ENCODE data around the gene PDCD1LG2. TPM values are rescaled to one million over a fixed set of nuclear protein-coding genes. Genes with fewer than 3 reads are reported as not detected.

Gene PDCD1LG2
- total RNA-seq, 2 experiments from 2014 or later: 1.5 to 3.2 TPM

GRCh38 chr9:5554254-5554653, 43.9 kb downstream of the PDCD1LG2 start:
- Mint-ChIP-seq H3K36me3 (peaks cover 36% of the 10 kb centered on the region), H3K27ac (peak overlapping the region; percentile 61), H3K27me3 (no peaks in the 10 kb centered on the region), H3K4me1 (peaks cover 37% of the 10 kb centered on the region), H3K4me3 (no peak overlapping the region), H3K9me3 (ENCODE audit: low read depth) (no peaks in the 10 kb centered on the region)
- ATAC-seq (peak; percentile 54), DNase-seq (no peak)
- CTCF ChIA-PET: interaction anchor here (0.9 kb wide), 1 partner anchor 36 kb away, joined by 3 read pairs; no protein-coding TSS in a partner anchor

DNA sequence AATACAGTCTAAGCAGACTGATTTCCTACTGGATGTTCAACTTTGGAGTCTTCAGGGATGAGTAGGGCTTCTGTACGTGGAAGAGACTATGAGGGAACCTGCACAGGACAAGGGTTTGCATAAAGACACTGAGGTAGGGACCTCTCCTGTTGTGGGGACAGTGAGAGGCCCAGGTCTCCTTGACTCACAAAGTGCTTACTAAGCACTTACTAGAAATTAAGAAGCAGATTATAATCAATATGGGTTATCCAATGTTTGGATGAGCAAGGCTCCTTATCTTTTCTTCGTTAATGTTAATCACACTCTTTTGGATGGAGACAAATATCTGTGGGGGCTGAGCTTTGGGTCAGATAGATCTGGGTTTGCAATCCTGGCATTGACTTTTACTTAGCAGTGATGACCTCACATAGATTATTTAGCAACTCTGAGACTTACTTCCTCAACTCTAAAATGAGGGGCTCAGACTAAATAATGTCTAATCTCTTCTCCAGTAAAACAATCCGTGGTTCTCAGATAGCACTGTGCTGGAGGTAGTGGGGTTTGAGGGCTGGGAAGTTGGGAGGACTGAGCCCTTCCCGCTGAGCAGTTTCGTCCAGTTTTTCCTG, 45.9 kb downstream of the PDCD1LG2 start:
- Mint-ChIP-seq H3K27me3 (no peaks in the 10 kb centered on the region), H3K36me3 (peaks cover 45% of the 10 kb centered on the region), H3K27ac (no peak overlapping the region), H3K4me1 (peaks cover 39% of the 10 kb centered on the region), H3K9me3 (ENCODE audit: low read depth) (no peaks in the 10 kb centered on the region), H3K4me3 (no peak overlapping the region)
- CTCF ChIA-PET: interaction anchor here (1.1 to 1.7 kb wide), 3 partner anchors 44 to 793 kb away, joined by 3 to 4 read pairs (median 3); partner anchors contain the start of gene CD274
- no peak for ATAC-seq
- no peak for DNase-seq

DNA sequence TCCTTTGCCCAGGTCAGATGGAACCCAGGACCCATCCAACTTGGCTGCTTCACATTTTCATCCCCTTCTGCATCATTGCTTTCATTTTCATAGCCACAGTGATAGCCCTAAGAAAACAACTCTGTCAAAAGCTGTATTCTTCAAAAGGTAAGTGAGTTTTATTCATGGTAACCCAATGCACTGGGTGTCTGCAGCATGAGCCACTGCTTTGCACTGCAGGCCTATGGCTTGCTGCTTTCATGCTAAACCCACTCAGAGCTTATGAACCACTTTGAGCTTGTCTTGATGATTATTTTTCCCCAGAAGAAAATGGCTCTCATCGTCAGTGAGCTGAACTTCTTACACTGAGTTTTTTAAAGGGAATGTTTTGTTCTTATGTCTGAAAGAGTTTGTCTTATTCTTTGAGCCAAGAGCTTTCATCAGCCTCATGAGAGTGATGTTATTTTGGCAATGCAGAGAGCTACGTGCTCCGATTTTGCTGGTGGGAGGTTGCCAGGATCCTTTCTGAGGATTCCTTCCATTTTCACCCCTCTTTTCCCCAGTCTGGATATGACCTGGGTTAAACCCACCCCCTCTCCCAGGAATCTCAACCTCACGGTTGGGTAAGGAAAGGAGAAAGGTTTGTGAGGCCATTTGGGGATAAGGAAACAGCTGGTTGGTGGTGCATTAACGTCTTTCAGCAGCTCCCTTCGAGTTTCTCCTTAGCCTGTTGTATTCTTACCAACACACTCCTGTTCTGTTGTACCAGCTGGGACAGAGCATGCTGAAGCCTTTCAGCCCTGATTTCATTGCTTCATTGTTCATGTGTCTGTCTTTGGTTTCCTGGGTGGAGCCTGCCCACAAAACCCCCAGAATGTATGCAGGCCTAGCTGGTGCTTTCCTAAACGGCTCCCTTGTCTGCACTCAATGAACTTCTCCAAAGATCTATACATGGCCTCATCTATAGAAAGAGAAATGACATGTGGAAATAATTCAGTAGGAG, 47.6 kb downstream of the PDCD1LG2 start:
- peaks cover 2% of the 10 kb centered on the region for H3K9me3 Mint-ChIP-seq (ENCODE audit: low read depth)
- peaks cover 39% of the 10 kb centered on the region for H3K4me1 Mint-ChIP-seq
- DNase-seq (peak; percentile 84), ATAC-seq (peak; percentile 84)
- H3K27ac Mint-ChIP-seq: peak overlapping the region; percentile 87
- peaks cover 52% of the 10 kb centered on the region for H3K36me3 Mint-ChIP-seq
- CTCF ChIA-PET: interaction anchor here (1.0 to 2.5 kb wide), 12 partner anchors 10 to 450 kb away, joined by 3 to 13 read pairs (median 4); partner anchors contain the start of genes CD274 and PDCD1LG2
- H3K27me3 Mint-ChIP-seq: no peaks in the 10 kb centered on the region
- peak overlapping the region; percentile 38 for H3K4me3 Mint-ChIP-seq

GRCh38 chr9:5559659-5560058, 49.3 kb downstream of the PDCD1LG2 start:
- peaks cover 2% of the 10 kb centered on the region for H3K9me3 Mint-ChIP-seq (ENCODE audit: low read depth)
- no peaks in the 10 kb centered on the region for H3K27me3 Mint-ChIP-seq
- DNase-seq (no peak), ATAC-seq (no peak)
- H3K36me3 Mint-ChIP-seq: peaks cover 50% of the 10 kb centered on the region
- no peak overlapping the region for H3K27ac Mint-ChIP-seq
- CTCF ChIA-PET: interaction anchor here (1.1 to 1.7 kb wide), 7 partner anchors 11 to 109 kb away, joined by 3 to 6 read pairs (median 3); partner anchors contain the start of gene CD274
- peaks cover 32% of the 10 kb centered on the region for H3K4me1 Mint-ChIP-seq
- H3K4me3 Mint-ChIP-seq: no peak overlapping the region

GRCh38 chr9:5560443-5561100, 50.2 kb downstream of the PDCD1LG2 start:
- peaks cover 29% of the 10 kb centered on the region for H3K4me1 Mint-ChIP-seq
- no peak for ATAC-seq
- H3K9me3 Mint-ChIP-seq (ENCODE audit: low read depth): peaks cover 3% of the 10 kb centered on the region
- CTCF ChIA-PET: interaction anchor here (1.0 to 1.7 kb wide), 5 partner anchors 10 to 111 kb away, joined by 3 to 6 read pairs (median 3); partner anchors contain the start of gene CD274
- peaks cover 51% of the 10 kb centered on the region for H3K36me3 Mint-ChIP-seq
- no peak for DNase-seq
- no peak overlapping the region for H3K4me3 Mint-ChIP-seq
- no peaks in the 10 kb centered on the region for H3K27me3 Mint-ChIP-seq
- no peak overlapping the region for H3K27ac Mint-ChIP-seq

GRCh38 chr9:5561828-5562488, 51.6 kb downstream of the PDCD1LG2 start:
- Mint-ChIP-seq H3K4me1 (peaks cover 26% of the 10 kb centered on the region), H3K4me3 (no peak overlapping the region), H3K9me3 (ENCODE audit: low read depth) (peaks cover 3% of the 10 kb centered on the region), H3K36me3 (peaks cover 46% of the 10 kb centered on the region), H3K27ac (no peak overlapping the region), H3K27me3 (no peaks in the 10 kb centered on the region)
- DNase-seq (no peak), ATAC-seq (no peak)
- CTCF ChIA-PET: interaction anchor here (1.2 kb wide), 1 partner anchor 112 kb away, joined by 3 read pairs; the partner anchor contains the start of gene CD274

DNA sequence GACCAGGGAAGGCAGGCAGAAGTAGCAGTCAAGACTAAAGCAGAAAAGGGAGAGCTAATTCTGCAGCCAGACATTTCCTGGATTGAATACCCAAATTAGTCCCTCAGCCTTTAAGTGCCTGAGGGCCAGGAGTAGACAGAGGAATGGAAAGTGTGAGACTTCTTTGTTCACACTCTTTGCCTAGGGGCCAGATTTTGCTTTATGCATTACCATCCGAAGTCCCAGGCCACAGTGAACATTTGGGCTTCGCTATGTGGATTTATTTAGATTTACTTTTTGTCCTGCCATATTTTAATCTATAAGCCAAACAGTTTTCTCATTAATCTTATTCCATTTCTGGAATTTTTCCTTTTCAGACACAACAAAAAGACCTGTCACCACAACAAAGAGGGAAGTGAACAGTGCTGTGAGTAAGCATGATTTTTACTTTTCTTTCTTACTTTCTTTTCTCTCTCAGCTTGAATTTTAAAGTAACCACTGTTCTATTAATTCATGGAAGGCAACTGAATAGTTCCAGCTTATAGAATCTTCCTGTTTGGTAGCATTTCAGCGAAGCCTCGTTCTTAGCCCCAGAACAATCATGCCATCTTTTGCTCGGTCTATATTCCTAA, 52.6 kb downstream of the PDCD1LG2 start:
- Mint-ChIP-seq H3K27ac (no peak overlapping the region), H3K9me3 (ENCODE audit: low read depth) (peaks cover 3% of the 10 kb centered on the region), H3K27me3 (no peaks in the 10 kb centered on the region), H3K4me3 (no peak overlapping the region), H3K36me3 (peaks cover 44% of the 10 kb centered on the region), H3K4me1 (peaks cover 17% of the 10 kb centered on the region)
- ATAC-seq (no peak), DNase-seq (no peak)
- CTCF ChIA-PET: no interaction called here

GRCh38 chr9:5563417-5563815, 53.1 kb downstream of the PDCD1LG2 start:
- CTCF ChIA-PET: interaction anchor here (1.0 kb wide), 1 partner anchor 24 kb away, joined by 3 read pairs; no protein-coding TSS in a partner anchor
- ATAC-seq (no peak), DNase-seq (no peak)
- H3K27ac Mint-ChIP-seq: no peak overlapping the region
- no peaks in the 10 kb centered on the region for H3K27me3 Mint-ChIP-seq
- peaks cover 12% of the 10 kb centered on the region for H3K4me1 Mint-ChIP-seq
- peaks cover 41% of the 10 kb centered on the region for H3K36me3 Mint-ChIP-seq
- H3K9me3 Mint-ChIP-seq (ENCODE audit: low read depth): peaks cover 3% of the 10 kb centered on the region
- no peak overlapping the region for H3K4me3 Mint-ChIP-seq

DNA sequence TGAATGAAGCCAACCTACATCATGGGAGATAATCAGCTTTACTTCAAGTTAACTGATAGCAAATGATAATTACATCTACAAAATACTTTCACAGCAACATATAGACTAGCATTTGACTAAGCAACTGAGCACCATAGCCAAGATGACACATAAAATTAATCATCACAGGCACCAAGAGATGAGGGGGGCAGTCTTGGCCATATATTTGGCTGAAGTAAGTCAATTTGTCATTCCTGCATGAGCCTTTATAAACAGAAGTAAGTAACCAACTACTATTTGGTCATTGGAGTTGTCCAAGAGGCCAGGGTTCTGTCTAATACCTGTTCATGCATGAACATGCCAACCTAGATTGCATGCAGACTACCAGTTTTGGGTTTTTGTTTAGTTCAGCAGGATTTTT, 53.6 kb downstream of the PDCD1LG2 start:
- ATAC-seq (no peak), DNase-seq (no peak)
- H3K27me3 Mint-ChIP-seq: no peaks in the 10 kb centered on the region
- CTCF ChIA-PET: interaction anchor here (1.0 to 1.1 kb wide), 2 partner anchors 23 to 114 kb away, joined by 3 read pairs; partner anchors contain the start of gene CD274
- H3K27ac Mint-ChIP-seq: no peak overlapping the region
- H3K4me3 Mint-ChIP-seq: no peak overlapping the region
- peaks cover 12% of the 10 kb centered on the region for H3K4me1 Mint-ChIP-seq
- H3K36me3 Mint-ChIP-seq: peaks cover 37% of the 10 kb centered on the region
- peaks cover 3% of the 10 kb centered on the region for H3K9me3 Mint-ChIP-seq (ENCODE audit: low read depth)

DNA sequence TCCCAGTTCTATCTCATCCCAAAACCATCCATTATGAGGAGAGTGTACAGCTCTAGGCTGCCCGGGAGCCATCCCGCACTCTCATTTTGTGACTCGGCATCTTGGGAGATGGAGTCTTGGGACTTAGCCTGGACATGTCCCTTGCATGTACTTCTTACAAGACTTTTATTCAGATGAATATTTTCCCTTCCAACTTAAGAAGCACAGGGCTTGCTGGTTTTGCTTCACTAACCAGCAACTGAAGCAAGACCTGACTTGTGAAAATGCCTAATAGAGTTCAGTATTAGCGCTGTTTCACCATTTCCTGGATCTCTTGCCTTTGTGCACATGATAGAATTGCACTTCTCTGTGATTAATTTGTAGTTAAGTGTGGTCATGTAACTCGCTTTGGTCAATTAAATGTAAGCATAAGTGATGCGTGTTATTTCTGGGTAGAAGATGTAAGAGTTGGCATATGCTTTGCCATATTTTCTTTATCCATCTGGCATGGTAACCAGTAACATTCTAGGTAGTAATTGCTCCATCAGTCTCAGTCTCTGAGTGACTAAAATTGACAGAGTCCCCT, 55.8 kb downstream of the PDCD1LG2 start:
- Mint-ChIP-seq H3K27ac (no peak overlapping the region), H3K27me3 (no peaks in the 10 kb centered on the region), H3K4me3 (no peak overlapping the region), H3K36me3 (peaks cover 35% of the 10 kb centered on the region), H3K9me3 (ENCODE audit: low read depth) (peaks cover 3% of the 10 kb centered on the region), H3K4me1 (peaks cover 13% of the 10 kb centered on the region)
- ATAC-seq (no peak), DNase-seq (no peak)
- CTCF ChIA-PET: no interaction called here

DNA sequence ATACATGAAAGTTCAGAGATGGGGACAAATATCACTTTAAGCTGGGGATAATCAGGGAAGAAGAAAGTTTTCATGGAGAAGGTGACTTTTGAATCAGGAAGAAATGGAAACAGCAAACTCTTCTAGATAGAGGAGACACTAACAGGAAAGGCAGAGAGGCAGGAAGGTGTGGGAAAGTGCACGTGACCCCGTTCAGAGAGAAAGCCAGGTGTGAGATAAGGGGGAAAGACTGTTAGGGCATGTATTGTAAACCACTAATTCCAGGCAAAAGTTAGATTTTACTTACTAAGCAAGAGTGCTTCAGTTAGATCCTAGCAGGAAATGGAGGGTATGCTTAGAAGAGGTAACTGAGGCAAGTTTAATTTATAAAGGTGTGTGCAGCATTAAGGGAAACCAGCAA, 58.5 kb downstream of the PDCD1LG2 start:
- Mint-ChIP-seq H3K9me3 (ENCODE audit: low read depth) (peaks cover 2% of the 10 kb centered on the region), H3K4me1 (peaks cover 11% of the 10 kb centered on the region), H3K36me3 (peaks cover 24% of the 10 kb centered on the region), H3K4me3 (no peak overlapping the region), H3K27ac (no peak overlapping the region), H3K27me3 (no peaks in the 10 kb centered on the region)
- DNase-seq (no peak), ATAC-seq (no peak)
- CTCF ChIA-PET: no interaction called here

GRCh38 chr9:5569409-5569808, 59.1 kb downstream of the PDCD1LG2 start:
- no peak for DNase-seq
- Mint-ChIP-seq H3K36me3 (peaks cover 23% of the 10 kb centered on the region), H3K9me3 (ENCODE audit: low read depth) (peaks cover 2% of the 10 kb centered on the region), H3K4me3 (no peak overlapping the region), H3K27me3 (no peaks in the 10 kb centered on the region), H3K4me1 (peaks cover 11% of the 10 kb centered on the region), H3K27ac (no peak overlapping the region)
- ATAC-seq: no peak
- CTCF ChIA-PET: interaction anchor here (1.2 kb wide), 1 partner anchor 31 kb away, joined by 4 read pairs; no protein-coding TSS in a partner anchor

Measured in activated CD8-positive, alpha-beta memory T cell treated with anti-CD3 and anti-CD28 coated beads, Interleukin-2, amount 10 ng/mL, durations not matched to agents 7 days and 5 days (primary cell).